Islet precursor cell (in vitro differentiated cells): ENCODE results near the gene C16orf86.
"Not testable (repeated sequence)": the region's sequence is repeated elsewhere in the genome, so short reads cannot be mapped to it uniquely, and the experiment has no call there.

Experiments
- DNase-seq: peaks from one replicate; pipeline ENCODE4 v3.0.0-alpha.2; 2018

C16orf86 gene

GRCh38 chr16:67667817-67668494 lies 1.3 kb downstream of the C16orf86 start:
- peak; percentile 97 for DNase-seq

- no peak for DNase-seq
Measured at GRCh38 chr16:67668495-67669157, 2.0 kb downstream of the C16orf86 start.

GRCh38 chr16:67669499-67670101 lies 3.0 kb downstream of the C16orf86 start:
- DNase-seq, result no peak

GRCh38 chr16:67672306-67672705 lies 5.7 kb downstream of the C16orf86 start:
- DNase-seq, result no peak

- DNase-seq, result peak; percentile 85
Measured at GRCh38 chr16:67672739-67673662, 6.4 kb downstream of the C16orf86 start.

- DNase-seq, result peak; percentile 51
Measured at GRCh38 chr16:67673712-67674580, 7.3 kb downstream of the C16orf86 start.

GRCh38 chr16:67674851-67675578 lies 8.4 kb downstream of the C16orf86 start:
- peak; percentile 52 for DNase-seq

- DNase-seq, result peak; percentile 45
Measured at GRCh38 chr16:67675579-67675935, 8.9 kb downstream of the C16orf86 start.

- peak; percentile 21 for DNase-seq
Measured at GRCh38 chr16:67675999-67676398, 9.4 kb downstream of the C16orf86 start.

- DNase-seq, result peak; percentile 47
Measured at GRCh38 chr16:67676516-67676915, 9.9 kb downstream of the C16orf86 start.

GRCh38 chr16:67676939-67677338 lies 10.3 kb downstream of the C16orf86 start:
- no peak for DNase-seq

GRCh38 chr16:67677712-67678111 lies 11.1 kb downstream of the C16orf86 start:
- DNase-seq, result peak; percentile 89

- no peak for DNase-seq
Measured at GRCh38 chr16:67678354-67679023, 11.9 kb downstream of the C16orf86 start.

- DNase-seq, result no peak
Measured at GRCh38 chr16:67679935-67680897, 13.6 kb downstream of the C16orf86 start.

- no peak for DNase-seq
Measured at GRCh38 chr16:67683767-67684166, 17.2 kb downstream of the C16orf86 start.

GRCh38 chr16:67685388-67686112 lies 18.9 kb downstream of the C16orf86 start:
- no peak for DNase-seq

- DNase-seq, result not testable (repeated sequence)
Measured at GRCh38 chr16:67693517-67694285, 27.1 kb downstream of the C16orf86 start.

- DNase-seq, result no peak
Measured at GRCh38 chr16:67694611-67695010, 28.0 kb downstream of the C16orf86 start.
